SK-N-DZ (cell line): Measurements from ENCODE around the gene GAN.
A peak's percentile ranks its signal among the peaks of the same experiment; 100 is the strongest.

Experiments
- DNase-seq: peaks from one replicate; pipeline ENCODE4 v3.0.0-alpha.2; 2015; ENCODE audit warnings: low spot score

Gene GAN

GRCh38 chr16:81429045-81429521, 114.3 kb downstream of the GAN start:
- DNase-seq: peak; percentile 86

- DNase-seq: no peak
Observed at GRCh38 chr16:81431554-81432353, 117.0 kb downstream of the GAN start.

- DNase-seq: peak; percentile 57
Observed at GRCh38 chr16:81432937-81433557, 118.3 kb downstream of the GAN start.

- DNase-seq: no peak
Observed at GRCh38 chr16:81435103-81435502, 120.3 kb downstream of the GAN start.

- no peak for DNase-seq
Observed at GRCh38 chr16:81435567-81435966, 120.8 kb downstream of the GAN start.

GRCh38 chr16:81436386-81436785, 121.6 kb downstream of the GAN start:
- no peak for DNase-seq

- DNase-seq: no peak
Observed at GRCh38 chr16:81437865-81438264, 123.1 kb downstream of the GAN start.
